GM12874 (cell line): ENCODE results near the gene ARNT2.

Experiments used
- TF ChIP-seq, protein P1 (sequence below): IDR thresholded peaks from 2 replicates; pipeline ENCODE4 v1.5.1; 2011; ENCODE audit warnings: low read depth, mild to moderate bottlenecking, control low read depth, low read length, moderate library complexity; ENCODE audit not compliant: insufficient read depth

The ARNT2 gene

DNA sequence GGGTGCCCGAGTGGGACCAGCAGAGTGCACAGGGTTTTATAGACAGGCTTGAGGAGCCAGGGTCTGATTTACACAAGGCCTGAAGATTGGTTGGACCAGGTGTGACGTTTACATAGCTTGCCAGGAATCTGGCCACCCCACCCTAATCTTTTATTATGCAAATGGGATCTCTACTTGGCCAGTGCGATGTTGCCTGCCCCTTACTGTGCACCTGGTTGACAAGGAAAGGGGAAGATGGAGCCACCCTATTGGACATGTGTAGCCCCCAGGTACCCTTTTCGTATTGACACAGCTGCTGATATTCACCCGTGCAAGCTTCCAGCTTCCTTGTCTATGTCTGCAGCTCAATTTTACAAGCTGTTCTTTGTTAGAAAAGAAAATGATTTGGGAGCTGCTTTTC lies 132.0 kb downstream of the ARNT2 start:
- TF ChIP-seq, protein P1, sequence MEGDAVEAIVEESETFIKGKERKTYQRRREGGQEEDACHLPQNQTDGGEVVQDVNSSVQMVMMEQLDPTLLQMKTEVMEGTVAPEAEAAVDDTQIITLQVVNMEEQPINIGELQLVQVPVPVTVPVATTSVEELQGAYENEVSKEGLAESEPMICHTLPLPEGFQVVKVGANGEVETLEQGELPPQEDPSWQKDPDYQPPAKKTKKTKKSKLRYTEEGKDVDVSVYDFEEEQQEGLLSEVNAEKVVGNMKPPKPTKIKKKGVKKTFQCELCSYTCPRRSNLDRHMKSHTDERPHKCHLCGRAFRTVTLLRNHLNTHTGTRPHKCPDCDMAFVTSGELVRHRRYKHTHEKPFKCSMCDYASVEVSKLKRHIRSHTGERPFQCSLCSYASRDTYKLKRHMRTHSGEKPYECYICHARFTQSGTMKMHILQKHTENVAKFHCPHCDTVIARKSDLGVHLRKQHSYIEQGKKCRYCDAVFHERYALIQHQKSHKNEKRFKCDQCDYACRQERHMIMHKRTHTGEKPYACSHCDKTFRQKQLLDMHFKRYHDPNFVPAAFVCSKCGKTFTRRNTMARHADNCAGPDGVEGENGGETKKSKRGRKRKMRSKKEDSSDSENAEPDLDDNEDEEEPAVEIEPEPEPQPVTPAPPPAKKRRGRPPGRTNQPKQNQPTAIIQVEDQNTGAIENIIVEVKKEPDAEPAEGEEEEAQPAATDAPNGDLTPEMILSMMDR: no peak

DNA sequence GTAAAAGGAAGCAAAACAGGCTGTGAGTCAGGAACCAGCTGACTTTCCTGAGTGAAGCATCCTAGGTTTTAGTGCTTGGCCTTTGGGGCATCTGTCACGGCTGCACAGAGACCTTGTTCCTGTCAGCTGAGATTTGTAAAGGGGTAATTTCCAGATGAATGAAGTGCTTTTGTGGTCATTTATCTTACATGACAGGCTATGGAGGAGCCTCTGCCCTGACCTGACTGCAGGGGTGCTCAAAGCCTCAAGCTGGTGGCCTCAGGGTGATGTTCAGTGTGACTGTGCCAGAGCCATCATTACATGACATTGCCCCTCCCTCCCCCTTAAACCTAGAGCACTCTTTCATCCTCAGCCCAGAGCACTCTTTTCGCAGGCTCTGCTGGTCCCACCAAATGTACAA lies 132.5 kb downstream of the ARNT2 start:
- TF ChIP-seq, protein P1: no peak

DNA sequence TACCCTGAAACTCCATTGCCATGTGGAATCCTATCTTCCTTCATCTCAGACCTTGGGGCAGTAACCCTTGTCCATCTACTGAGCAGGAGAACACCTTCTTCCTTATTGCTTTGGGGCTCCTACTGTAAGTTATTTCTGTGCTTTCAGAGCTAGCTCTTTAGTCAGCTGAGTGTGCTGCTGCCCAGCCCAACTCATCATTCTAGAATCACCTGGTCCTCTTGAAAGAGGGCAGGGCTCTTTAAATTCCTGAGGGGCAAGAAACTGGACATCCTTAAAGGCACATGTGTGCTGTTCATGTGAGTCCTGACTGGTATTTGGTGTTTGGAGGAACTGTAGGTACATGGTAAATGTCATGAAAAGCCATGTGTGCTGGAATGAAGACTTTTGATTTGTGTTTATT lies 140.9 kb downstream of the ARNT2 start:
- TF ChIP-seq, protein P1: no peak

DNA sequence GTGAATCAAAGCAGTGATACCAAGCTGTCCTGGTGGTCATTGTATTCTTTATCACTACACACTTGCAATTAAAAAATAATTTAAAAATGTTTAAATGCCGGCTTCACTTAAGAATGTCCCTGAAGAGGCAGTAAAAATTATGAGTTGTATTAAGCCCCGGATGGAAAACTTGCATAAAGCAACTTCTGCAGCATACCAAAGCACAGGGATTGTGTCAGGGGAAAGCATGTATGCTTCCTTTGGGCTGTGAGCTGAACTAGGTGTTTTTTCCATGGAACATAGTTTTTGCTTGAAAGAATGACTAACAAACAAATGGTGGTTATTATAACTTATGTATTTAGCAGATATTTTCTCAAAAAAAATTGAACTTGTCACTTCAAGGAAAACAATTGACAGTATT lies 143.1 kb downstream of the ARNT2 start:
- TF ChIP-seq, protein P1: no peak

DNA sequence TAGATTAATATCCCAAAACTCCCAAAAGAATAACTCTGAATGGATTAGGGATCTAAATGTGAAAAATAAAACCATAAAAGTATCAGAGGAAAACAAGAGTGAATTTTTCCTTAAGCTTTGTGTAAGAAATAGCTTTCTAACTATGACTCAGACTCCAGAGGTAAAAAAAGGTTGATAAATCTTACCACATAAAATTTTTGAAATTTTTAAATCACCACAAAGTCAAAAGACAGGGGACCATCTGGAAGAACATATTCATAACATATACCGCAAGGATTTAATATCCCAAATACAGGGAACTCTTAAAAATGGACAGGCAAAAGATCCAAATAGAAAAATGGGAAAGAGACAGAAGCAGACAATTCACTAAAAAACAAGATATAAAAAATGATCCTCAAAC lies 145.0 kb downstream of the ARNT2 start:
- TF ChIP-seq, protein P1: no peak

DNA sequence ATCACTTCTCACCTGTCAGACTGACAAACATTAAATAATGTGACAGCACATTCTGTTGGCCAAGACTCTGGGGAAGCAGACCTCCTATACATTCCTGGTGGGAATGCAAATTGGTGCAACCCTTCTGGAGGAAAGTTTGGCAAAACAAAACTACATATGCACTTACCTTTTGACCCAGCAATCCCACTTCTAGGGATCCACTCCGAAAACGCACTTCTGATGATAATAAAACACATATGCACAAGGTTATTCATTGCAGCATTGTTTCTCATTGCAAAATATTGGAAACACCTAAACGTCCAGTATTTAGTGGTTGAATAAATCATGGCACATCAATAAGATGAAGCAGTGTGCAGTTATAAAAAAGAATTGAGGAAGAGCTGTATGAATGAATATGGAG lies 145.5 kb downstream of the ARNT2 start:
- TF ChIP-seq, protein P1: no peak

DNA sequence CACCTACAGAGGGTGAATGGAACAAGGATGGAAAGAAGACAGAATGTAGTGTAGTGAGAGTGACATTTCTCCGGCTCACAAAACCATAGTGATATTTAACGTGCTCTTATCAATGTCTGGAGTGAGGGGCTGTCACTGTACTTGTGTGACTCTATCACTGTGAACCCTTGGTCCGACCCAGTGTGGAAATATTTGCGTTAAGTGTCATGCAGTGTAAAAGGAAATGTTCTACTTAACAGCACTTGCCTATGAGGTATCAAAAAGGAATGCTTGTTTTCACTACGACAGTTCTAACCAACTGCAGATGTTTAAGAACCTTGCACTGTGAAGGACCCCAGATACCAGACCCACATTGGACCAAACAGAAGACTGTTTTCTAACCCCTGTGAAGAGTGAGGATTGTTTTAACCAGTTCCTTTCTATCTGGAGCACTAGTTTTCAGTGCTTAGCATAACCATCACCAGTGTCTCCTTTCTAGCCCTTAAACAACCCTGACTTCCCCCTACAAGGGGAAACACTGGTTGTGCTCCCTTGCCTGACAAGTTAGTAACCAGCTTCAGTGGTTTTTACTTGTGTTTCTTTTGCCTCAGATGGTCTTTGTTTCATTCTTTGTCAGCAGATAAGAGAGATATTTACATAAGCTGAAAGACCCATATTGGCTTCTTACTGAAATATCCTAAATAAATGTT lies 146.2 kb downstream of the ARNT2 start:
- TF ChIP-seq, protein P1: no peak
